Esophagus squamous epithelium (tissue), 5 donors: Measurements from ENCODE around the gene AUTS2. TPM values are rescaled to one million over a fixed set of nuclear protein-coding genes. Genes with fewer than 3 reads are reported as not detected.

Experiments used
- DNase-seq: peaks from one replicate; lab custom pipeline; 2025; lab: John Stamatoyannopoulos, UW
- H3K27ac ChIP-seq, 4 donors: fragments of 200-600 bp; sonication (generic); one replicate each; pipeline ENCODE4 v1.5.1; 2016 to 2019; ENCODE audit warnings: mild to moderate bottlenecking in 1 of 4
- H3K27me3 ChIP-seq, 4 donors: fragments of 200-600 bp; sonication (generic); 1 replicate in 3 of 4; 2 replicates in 1 of 4; pipeline versions ENCODE4 v1.5.1 to v1.6.0; 2017 to 2021; ENCODE audit warnings: antibody characterized with exemption in 1 of 4
- H3K36me3 ChIP-seq, 3 donors: fragments of 200-600 bp; sonication (generic); one replicate each; pipeline ENCODE4 v1.5.1; 2016 to 2019
- H3K4me1 ChIP-seq, 3 donors: fragments of 200-600 bp; sonication (generic); one replicate each; pipeline ENCODE4 v1.5.1; 2017 to 2019
- H3K4me3 ChIP-seq, 4 donors: fragments of 200-600 bp; sonication (generic); 1 replicate in 3 of 4; 2 replicates in 1 of 4; pipeline ENCODE4 v1.5.1; 2016 to 2019; ENCODE audit warnings: mild to moderate bottlenecking in 2 of 4, moderate library complexity in 1 of 4
- H3K9me3 ChIP-seq, 3 donors: fragments of 200-600 bp; sonication (generic); one replicate each; pipeline ENCODE4 v1.5.1; 2016 to 2019
- POLR2A ChIP-seq, 4 donors: fragments of 450-650 bp; IDR thresholded peaks; one replicate each; pipeline ENCODE4 v1.6.1; 2017; ENCODE audit warnings: antibody characterized with exemption in 4 of 4, mild to moderate bottlenecking in 4 of 4, moderate library complexity in 3 of 4
- WGBS, 2 donors: methylation state at CpG; one replicate each; pipeline ENCODE4 v1.1.5; 2018; 5-methylcytosine and 5-hydroxymethylcytosine counted together
- intact Hi-C: fragments of 100-400 bp; cut with DNase I; formaldehyde crosslinking; loops from one replicate; pipeline ENCODE4 v1.15.0; 2022
- total RNA-seq, 4 donors: library from RNA; depleted of rRNA; stranded (reverse); fragments of >200 nt; gene quantifications; one replicate each; pipeline ENCODE4 v1.1.0, GENCODE V29; 2016
- TF ChIP-seq, protein P1 (sequence below), 6 experiments: fragments of 450-650 bp in 4 of 6; fragments of 200-600 bp in 2 of 6; sonication (generic) in 2 of 6; IDR thresholded peaks; one replicate each; pipeline ENCODE4 v1.5.1; 2016 to 2019; ENCODE audit warnings: antibody characterized with exemption in 6 of 6, mild to moderate bottlenecking in 4 of 6, moderate library complexity in 4 of 6
- donor health status: DM: yes; HTN: yes; CAD: no.

AUTS2 gene
- total RNA-seq, 4 donors from 2014 or later: 9.5 to 36.2 (median 23.0) TPM

DNA sequence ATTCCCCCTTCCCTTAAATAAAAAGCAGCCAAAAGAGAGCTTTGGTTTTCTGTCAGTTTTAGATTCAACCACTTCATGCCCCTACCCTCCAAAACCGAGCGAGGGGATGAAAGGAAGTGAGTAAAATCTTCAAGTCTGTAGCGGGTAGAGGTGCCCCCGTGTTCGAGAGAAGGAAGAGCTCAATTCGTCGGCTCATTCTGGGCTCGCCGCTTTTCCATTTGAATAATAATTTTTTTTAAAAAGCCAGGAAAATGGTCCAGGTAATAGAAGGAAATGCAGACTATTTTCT lies 1097.5 kb downstream of the AUTS2 start:
- Histone ChIP-seq H3K4me3 (peak overlapping the region; percentile 72 to 87 (median 82)), H3K36me3 (peaks cover 0 to 18% (median 0%) of the 10 kb centered on the region in 3 donors), H3K27ac (peak overlapping the region; percentile 2 to 94 (median 90)), H3K27me3 (peaks cover 0 to 18% (median 2%) of the 10 kb centered on the region in 4 donors), H3K4me1 (peaks cover 7 to 54% (median 16%) of the 10 kb centered on the region in 3 donors), H3K9me3 (no peaks in the 10 kb centered on the region)
- TF ChIP-seq, protein P1, sequence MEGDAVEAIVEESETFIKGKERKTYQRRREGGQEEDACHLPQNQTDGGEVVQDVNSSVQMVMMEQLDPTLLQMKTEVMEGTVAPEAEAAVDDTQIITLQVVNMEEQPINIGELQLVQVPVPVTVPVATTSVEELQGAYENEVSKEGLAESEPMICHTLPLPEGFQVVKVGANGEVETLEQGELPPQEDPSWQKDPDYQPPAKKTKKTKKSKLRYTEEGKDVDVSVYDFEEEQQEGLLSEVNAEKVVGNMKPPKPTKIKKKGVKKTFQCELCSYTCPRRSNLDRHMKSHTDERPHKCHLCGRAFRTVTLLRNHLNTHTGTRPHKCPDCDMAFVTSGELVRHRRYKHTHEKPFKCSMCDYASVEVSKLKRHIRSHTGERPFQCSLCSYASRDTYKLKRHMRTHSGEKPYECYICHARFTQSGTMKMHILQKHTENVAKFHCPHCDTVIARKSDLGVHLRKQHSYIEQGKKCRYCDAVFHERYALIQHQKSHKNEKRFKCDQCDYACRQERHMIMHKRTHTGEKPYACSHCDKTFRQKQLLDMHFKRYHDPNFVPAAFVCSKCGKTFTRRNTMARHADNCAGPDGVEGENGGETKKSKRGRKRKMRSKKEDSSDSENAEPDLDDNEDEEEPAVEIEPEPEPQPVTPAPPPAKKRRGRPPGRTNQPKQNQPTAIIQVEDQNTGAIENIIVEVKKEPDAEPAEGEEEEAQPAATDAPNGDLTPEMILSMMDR (IDR thresholded peaks at IDR 0.05): no peak
- TF ChIP-seq POLR2A (IDR thresholded peaks at IDR 0.05): no peak
- no peak for DNase-seq
- intact Hi-C loops: loop anchor here (10.0 kb wide), 2 partner anchors 81 to 511 kb away; no protein-coding TSS in a partner anchor
- WGBS, 2 donors: 3 to 5% methylated on average over 9 of the region's 9 CpGs

DNA sequence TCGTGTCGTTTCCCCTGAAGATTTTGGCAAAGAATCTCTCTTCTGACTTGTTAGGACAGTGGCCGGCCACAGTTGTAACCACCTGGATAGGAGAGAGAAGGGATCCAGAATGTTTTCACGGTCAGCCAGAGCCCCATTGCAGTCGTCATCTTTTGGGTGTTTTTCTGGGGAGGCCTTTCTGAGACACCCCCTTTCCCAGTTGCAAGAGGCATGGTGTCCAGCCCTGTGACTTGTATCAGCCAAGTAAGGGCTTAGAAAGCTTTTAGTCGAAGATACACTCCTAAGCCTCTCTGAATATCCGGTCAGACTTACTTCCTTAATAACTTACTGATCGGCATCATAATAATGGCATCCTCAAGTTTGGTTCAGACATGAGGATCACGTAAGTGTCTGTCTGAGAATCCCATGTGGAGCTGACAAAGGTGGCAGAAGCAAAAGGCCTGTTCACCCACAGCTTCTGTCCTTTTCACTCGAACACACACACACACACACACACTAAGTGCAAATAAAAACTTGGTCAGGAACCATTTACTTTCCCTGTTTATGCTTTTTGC lies 1098.0 kb downstream of the AUTS2 start:
- no peak for TF ChIP-seq POLR2A (IDR thresholded peaks at IDR 0.05)
- TF ChIP-seq, protein P1 (IDR thresholded peaks at IDR 0.05): no peak
- no peak for DNase-seq
- intact Hi-C loops: loop anchor here (10.0 kb wide), 2 partner anchors 81 to 511 kb away; no protein-coding TSS in a partner anchor
- Histone ChIP-seq H3K36me3 (peaks cover 0 to 18% (median 0%) of the 10 kb centered on the region in 3 donors), H3K9me3 (no peaks in the 10 kb centered on the region), H3K27me3 (peaks cover 0 to 18% (median 2%) of the 10 kb centered on the region in 4 donors), H3K4me1 (peaks cover 10 to 60% (median 20%) of the 10 kb centered on the region in 3 donors), H3K27ac (peak overlapping the region; percentile 41 to 94 (median 90)), H3K4me3 (peak overlapping the region; percentile 72 to 87 (median 82))
- 17 to 29% methylated on average over 10 of the region's 10 CpGs for WGBS, 2 donors

DNA sequence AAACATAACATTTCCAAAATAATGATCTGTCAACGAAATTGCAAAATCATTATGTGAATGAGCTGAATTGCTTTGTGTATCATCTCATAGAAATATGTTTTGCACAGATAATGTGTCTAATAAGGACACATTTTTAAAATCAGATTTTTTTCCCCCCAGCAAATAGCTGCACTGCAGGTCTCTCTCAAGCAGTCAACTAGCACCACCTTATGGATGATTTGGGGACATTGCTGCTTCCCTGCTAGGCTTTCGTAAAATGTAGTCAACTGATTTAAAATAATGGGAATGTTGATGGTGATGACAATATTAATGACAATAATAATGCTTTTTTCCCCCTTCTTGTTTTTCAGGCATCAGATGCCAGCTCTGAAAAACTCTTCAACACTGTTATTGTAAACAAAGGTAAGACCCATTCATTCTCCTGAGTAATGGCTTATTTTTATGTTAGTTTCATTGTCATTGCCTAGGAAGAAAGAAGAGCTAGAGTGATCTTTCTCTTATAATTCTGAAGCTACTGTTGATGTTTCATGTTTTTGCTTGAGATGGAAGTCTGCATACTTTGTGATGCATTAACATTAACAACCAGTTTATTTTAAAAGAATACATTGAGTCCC lies 1100.1 kb downstream of the AUTS2 start:
- peaks cover 0 to 28% (median 0%) of the 10 kb centered on the region in 3 donors for H3K36me3 ChIP-seq
- H3K27ac ChIP-seq: no peak overlapping the region
- TF ChIP-seq, protein P1 (IDR thresholded peaks at IDR 0.05): peak; percentile 53 to 87 (median 76)
- no peak for TF ChIP-seq POLR2A (IDR thresholded peaks at IDR 0.05)
- no peak overlapping the region for H3K4me3 ChIP-seq
- WGBS, 2 donors: 13 to 20% methylated on average over 2 of the region's 2 CpGs
- peaks cover 8 to 70% (median 22%) of the 10 kb centered on the region in 3 donors for H3K4me1 ChIP-seq
- H3K9me3 ChIP-seq: no peaks in the 10 kb centered on the region
- intact Hi-C loops: loop anchor here (10.0 kb wide), 2 partner anchors 84 to 514 kb away; no protein-coding TSS in a partner anchor
- H3K27me3 ChIP-seq: peaks cover 0 to 18% (median 2%) of the 10 kb centered on the region in 4 donors
- DNase-seq: no peak

GRCh38 chr7:70699271-70699670 lies 1101.0 kb downstream of the AUTS2 start:
- DNase-seq: no peak
- 75 to 98% methylated on average over 2 to 3 of the region's 3 CpGs for WGBS, 2 donors
- H3K4me1 ChIP-seq: peaks cover 4 to 65% (median 22%) of the 10 kb centered on the region in 3 donors

More at GRCh38 chr7:70699271-70699670, 1101.0 kb downstream of the AUTS2 start:
- no peak for TF ChIP-seq POLR2A (IDR thresholded peaks at IDR 0.05)
- TF ChIP-seq, protein P1 (IDR thresholded peaks at IDR 0.05): no peak
- no peak overlapping the region for H3K4me3 ChIP-seq
- H3K9me3 ChIP-seq: no peaks in the 10 kb centered on the region
- intact Hi-C loops: loop anchor here (10.0 kb wide), 2 partner anchors 84 to 514 kb away; no protein-coding TSS in a partner anchor
- H3K36me3 ChIP-seq: peaks cover 0 to 28% (median 0%) of the 10 kb centered on the region in 3 donors
- peaks cover 0 to 10% (median 2%) of the 10 kb centered on the region in 4 donors for H3K27me3 ChIP-seq
- no peak overlapping the region for H3K27ac ChIP-seq
